ENCODE data around the gene MAP3K2.

- TF ChIP-seq REST (IDR thresholded peaks at IDR 0.05; ENCODE audit: insufficient read depth in 1 of 2, low read depth in 2 of 2, low read length in 2 of 2) (no peak), POLR2AphosphoS5 (IDR thresholded peaks at IDR 0.05; ENCODE audit: low read depth, low read length) (no peak), TAF1 (IDR thresholded peaks at IDR 0.05; ENCODE audit: borderline replicate concordance, insufficient read depth, low read length) (no peak), SIN3A (IDR thresholded peaks at IDR 0.05; ENCODE audit: borderline replicate concordance, insufficient read depth, low read length) (no peak), FOXP2 (optimal IDR thresholded peaks at IDR 0.05; ENCODE audit: borderline replicate concordance, extremely low read depth, extremely low read length, insufficient read depth) (no peak)
These were observed 41.5 kb upstream of the MAP3K2 start for GRCh38 chr2:127429291-127429690.
